OCI-M1 (cell line): Measurements from ENCODE around the gene LRMDA.

ENCODE experiments used
- DNase-seq: peaks from one replicate; lab custom pipeline; 2025; lab: John Stamatoyannopoulos, UW

The LRMDA gene

DNA sequence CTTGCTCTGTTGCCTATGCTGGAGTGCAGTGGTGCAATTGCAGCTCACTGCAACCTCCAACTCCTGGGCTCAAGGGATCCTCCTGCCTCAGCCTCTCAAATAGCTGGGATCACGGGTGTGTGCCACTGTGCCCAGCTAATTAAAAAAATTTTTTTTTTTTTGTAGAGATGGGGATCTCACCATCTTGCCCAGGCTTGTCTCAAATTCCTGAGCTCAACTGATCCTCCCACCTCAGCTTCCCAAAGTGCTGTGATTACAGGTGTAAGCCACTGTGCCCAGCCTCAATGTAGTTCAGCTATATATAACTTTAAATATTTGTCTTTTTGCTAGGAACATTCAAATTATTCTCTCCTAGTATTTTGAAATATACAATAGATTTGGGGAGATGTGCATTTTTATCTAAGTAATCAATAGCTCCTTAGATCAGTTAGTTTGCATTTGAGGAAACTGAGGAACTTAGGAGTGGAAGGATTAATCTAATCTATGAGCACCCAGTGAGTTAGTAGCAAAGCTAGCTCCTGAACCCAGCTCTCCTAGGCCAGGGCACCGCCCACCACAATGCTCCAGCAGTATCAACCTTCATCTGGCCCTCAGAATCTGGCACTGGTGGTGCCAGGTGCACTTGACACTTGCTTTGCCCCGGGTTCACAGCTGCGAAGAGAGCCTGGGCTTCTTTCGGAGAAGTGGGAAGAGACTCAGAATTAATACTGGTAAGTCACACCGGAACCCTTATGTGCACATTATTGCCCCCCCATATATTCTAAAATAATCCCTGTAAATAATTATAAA is 5.9 kb upstream of the LRMDA start:
- DNase-seq: no peak

DNA sequence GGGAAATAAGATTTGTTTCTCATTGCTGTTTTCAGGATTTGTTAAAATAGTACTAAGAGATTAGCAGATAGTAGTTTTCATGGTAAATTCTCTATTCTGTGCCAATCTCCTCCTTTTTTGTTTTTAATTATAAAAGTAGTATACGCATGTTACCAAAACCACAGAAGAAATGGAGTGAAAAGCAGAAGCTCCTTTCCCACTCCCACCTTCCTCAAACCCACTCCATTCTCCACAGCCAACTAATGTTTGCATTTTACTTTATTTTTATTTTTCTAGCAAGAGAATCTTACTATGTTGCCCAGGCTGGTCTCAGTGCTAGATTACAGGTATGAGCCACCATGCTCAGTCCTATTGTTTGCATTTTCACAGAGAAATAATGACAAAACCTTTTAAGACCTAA is 4.5 kb upstream of the LRMDA start:
- DNase-seq: no peak

DNA sequence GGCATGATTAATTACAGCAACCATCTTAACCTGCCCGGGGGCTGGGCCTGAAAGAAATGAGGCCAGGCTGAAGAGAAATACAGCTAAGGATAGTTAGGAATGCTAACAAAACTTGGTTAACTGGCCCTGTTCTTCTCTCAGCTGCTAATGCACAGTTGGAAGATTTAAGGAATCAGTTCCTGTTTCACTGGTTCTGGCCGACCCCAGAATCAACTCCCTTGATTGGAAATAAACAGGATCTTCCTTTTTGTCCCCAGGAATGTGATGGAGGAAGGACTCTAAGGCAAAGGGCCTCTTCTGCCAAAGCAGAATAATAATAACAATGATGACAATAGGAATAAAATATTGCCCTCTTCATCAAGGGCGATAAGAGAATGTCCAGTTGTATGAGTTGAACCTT is 3.5 kb upstream of the LRMDA start:
- no peak for DNase-seq

DNA sequence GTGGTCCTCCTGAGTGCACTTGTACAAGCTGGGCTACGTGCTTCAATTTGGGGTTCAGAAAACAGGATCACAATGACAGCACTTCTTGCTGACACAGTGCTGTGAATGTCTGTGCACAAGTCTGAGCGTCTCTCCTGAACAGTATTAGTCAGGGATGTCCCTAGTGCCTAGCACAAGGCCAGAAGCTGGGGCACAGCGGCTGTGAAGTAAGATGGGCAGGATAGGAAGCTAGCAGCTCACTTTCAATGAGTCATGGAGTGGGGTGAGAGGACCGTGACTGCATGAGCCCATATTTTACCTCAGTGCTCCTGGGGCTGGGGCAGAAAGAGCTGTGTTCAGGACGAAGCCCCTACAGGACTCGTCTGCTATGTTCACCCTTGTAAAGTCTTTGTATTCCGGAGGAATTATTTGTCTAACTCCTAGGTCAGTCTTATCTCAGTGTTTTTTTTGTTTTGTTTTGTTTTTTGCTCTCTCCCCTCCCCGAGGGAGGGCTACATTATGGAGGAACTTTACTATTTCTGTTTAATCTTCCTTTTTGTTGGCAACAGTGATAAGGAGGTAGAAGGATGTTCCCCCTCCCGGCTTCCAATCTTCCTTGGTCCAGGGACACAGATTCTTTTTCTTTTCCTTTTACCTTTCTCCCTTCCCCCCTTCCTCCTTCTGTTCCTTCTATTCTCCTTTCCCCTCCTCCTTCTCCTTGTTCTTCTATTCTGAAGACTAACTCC is 2.8 kb upstream of the LRMDA start:
- no peak for DNase-seq

DNA sequence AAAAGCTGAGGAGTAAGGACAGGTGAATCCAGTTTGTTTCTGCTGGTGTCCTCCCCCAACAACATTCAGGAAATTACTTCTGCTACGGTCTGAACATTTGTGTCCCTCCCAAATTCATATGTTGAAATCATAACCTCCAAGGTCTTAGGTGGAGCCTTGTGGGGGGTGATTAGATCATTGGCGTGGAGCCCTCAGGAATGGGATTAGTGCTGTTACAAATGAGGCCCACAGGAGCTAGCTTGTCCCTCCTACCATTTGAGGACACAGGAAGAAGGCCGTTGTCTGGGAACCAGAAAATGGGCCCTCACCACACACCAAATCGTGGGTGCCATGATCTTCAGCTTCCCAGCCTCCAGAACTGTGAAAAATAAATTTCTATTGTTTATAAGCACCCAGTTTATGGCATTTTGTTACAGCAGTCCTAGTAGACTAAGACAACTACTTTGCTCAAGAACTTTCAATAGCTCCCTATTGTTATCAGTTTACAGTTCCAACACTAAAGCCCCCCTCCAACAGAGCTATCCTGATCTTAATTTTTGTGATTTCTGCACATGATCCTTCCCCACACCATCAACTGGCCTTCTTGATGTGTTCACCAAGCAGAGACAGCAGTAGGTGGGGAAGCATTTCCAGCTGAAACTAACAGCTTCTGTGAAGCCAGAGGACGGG is 2.1 kb upstream of the LRMDA start:
- DNase-seq: peak; percentile 14

DNA sequence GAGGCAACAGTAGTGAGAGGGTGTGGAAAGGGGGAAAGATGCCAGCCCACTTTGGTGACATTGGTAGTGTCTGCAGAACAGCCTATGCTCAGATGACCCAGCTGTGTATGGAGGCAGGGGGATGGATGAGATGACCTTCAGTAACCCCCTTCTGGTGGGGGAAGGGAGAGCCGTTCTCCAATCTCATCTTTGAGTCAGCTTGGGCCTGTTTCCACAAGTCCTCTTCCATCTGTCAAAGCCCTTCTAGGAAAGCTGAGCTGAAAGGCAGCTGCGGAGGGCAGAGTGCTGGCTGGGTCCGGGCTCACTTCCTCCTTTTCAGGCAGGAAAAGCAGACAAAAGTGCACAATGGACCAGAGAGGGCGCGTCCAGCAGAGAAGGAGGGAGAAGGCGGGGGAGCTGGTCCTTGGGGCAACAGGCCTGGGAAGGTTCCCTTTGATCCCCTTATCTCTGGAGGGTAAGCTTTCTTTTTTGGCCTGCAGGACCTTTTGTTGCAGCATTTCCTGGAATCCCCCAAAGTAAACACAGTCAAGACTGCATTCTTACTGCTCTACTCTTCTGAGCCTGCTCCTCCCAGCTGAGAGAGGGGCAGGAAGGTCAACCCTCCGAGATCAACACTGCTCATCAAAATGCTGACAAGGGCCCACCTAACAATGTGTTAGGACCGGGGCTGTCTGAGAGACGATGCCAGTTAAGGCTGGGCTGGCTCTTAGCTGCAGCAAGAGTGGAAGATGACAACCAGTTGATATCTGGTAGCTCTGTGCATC is 1.2 kb upstream of the LRMDA start:
- peak; percentile 92 for DNase-seq

DNA sequence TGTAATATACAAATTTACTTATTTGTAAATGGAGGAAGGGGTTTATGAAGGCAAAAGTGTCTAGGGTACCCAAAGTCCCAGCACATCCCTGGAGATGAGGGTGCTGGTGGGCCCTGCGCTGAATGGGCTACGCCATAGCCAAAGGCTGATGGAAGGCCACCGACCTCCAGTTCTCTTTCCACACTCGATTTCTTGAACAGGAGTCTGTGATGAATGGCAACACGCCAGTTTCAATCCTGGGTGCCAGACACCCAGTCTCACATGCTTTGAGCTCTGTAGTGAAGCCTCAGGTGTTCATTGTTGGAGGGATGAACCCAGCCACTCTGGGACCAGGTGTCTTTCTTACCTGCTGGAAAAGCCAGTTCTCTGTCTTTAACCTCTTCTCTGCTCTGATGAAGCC is 752 bp downstream of the LRMDA start:
- no peak for DNase-seq

DNA sequence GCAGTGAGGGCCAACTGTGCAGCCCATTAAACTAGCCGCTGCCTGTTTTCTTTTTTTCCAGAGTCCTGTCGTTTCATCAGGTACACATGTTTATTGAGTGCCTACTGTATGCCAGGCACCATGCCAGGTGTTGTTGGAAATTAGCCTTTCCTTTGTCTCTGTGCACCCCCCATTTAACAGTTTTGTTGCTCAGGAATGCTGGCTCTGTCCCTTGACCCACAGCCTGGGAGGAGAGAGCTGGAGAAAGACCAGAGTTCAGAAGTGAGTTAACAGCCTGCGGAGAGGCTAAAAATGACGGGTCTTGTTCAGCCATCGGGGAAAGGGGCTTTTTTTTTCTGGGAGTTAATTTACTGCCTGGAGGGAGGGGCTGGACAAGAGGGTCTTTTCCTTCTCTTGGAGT is 1.3 kb downstream of the LRMDA start:
- no peak for DNase-seq

DNA sequence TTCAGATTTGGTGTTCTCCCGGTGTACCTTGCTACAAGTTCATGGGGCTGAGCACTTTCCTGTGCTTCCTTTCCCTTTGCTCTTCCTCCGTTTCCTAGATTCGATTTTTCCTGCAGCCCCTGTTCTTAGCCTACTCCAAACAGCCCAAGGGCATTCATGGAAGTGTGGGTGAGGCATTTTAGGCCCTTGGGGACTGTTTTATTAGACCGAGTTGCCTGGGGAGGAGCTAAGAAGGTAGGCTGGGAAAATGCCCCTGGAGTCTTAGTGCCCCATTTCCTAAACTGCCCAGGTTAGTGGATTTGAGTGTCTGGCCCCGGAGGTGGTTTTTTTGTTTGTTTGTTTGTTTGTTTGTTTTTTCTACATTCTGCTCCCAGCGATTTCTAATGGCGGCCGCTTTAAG is 1.8 kb downstream of the LRMDA start:
- DNase-seq: no peak

DNA sequence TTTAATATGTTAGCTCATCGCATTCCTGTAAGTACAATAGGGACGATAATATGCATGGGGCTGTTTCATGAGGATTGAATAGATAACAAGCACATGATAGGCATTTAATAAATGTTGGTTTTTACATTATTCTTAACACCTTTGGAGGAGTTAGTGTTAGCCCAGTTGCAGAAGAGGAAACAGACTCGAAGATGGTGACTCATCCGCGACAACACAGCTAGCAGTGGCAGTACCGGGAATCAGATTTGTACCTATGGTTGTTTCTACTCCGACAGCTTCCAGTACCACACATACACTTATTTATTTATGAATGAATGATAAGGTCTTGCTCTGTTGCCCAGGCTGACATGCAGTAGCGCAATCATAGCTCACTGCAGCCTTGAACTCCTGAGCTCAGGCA is 2.9 kb downstream of the LRMDA start:
- no peak for DNase-seq

DNA sequence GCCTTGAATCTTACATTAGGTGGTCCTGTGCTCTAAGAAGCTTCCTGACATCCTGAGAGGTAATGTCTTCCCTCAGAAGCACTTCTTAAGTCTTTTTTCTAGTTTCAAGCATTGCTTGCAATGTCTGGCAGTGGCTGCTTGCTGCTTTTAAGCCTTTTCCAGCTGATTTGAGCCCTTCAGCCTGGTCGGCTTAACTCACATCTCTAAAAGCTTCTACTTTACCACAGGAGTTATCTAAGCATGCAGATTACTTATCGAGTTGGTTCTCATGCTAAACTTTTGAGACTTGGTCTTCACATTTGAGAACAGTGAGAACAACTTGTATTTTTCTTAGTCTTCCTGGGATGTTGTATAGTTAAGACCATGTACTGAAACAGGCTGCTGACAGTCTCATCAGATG is 3.9 kb downstream of the LRMDA start:
- DNase-seq: peak; percentile 30

DNA sequence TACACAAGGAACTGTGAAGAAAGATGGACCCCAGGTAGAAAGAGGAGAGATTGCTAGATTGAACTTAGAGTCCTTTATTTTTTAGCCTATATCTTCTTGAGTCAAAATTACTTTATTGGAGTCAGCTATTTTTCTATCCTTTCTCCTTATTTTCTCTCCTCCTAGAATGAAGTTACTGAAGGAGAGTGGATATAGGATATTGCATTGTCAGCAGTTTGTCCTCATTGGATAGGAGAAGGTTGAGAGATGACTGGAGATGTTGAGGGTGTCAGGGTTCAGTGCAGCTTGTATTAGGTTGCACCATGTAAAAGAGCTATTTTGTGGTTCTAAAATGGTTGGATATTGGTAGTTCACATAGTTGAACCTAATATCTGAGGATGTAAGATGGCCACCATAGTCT is 5.5 kb downstream of the LRMDA start:
- no peak for DNase-seq

DNA sequence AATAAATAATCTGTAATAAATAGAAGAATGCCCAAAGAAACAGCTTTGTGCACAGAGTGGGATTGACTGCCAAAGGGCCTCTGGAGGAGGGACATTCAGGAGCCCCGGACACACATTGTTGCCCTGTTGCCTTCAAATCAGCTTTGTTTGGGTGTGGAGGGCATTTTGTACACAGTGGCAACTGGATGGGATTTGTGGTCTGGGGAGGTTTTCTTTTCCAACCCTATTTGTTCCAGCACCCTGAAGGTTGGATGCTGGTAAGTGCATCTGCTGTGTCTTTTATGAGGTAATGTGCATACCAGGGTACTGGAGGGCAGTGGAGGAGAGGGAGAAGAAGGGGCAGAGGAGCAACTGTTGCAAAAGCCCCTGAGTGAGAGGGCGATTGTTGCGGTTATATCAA is 6.3 kb downstream of the LRMDA start:
- DNase-seq: no peak

DNA sequence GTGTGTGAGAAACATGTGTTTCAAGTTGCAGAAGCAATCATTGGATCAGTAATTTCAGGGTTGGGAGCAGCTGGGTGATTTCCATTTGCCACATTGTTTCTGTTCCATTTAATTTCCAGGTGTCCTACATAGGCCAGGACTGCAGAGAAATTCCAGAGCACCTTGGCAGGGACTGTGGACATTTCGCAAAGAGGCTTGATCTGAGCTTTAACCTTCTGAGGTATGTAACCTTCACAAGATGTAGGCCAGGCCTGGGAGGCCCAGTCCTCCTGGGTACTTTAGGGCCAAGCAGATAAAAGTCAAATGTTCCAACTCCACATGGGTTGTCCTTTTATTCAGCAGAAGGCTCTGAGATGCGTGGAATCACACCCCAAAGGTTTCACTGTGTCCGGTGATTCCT is 6.9 kb downstream of the LRMDA start:
- no peak for DNase-seq

DNA sequence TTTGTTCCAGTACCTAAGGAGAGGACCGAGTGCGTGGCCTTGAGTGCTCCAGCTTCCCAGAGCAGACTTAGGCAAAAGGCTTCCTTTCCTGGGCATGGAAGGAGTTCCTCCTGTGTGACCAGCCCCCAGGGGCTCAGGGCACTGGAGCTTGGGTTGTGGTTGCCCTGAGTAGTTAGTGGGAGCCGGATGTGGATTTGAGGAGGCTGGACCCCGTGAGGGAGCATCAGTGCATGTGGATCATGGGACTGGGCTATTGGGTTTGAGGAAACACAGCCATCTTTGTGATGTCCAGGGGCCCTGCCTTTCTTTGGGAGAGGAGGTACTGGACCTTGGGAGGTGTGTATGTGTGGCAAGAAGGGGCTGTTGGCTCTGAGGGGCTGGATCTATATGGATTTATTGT is 8.4 kb downstream of the LRMDA start:
- DNase-seq: no peak

DNA sequence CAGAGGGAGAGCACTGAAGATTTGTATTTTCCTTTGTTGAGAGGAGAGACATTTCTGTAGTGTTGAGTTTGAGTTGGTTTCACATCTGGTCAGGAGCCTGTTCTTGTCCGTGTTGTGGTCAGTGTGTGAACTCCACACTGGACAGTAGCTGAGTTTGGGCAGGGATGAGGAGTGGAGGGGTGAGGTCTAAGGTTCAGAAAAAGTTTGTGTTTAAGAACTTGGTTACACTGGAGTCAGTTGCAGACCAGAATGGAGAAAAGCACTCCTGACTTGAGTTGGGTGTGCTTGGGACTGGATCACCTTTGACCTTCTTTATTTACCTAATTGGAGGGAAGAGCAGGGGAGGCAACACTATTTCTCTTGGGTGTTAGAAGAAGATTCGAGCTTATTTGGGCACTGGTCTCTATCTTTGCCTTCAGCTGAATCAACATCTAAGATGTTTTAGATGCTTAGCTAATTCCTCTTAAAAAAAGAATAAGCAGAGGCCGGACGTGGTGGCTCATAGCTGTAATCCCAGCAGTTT is 8.9 kb downstream of the LRMDA start:
- DNase-seq: no peak

DNA sequence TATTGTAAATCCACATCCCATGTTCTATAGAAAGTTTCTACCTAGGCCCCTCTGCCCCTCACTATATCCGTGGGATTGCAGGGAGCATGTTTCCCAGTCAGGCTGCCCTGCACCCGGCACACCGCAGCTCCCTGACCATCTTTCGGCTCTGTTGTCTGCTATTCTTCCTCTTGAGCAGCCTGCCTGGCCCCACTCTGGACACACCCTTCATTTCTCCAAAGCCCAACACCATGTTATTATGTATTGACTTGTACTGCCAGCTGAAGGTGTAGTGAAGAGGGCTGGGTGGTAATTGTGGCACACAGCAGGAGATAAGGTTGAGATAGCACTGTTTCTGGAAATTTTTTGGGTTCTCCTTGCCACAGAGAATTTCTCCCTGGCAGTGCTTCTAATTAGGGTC is 9.8 kb downstream of the LRMDA start:
- no peak for DNase-seq

DNA sequence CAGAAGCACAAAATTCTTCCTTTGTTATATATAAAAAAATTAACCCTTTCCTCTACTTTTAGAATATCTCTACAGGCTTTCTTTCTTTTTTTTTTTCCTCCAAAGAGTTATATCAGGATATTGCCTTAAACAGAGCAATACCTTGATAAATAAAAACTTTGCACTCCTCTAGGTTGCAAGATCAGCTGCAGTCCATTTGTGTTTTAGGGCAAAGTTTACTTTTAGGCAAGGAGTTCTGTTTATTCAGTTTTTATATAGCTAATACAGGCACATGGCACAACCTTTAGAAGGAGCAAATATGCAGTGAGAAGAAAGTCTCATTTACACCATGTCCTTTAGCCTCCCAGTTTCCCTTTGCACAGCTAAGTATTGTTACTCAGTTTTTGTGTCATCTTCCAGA is 10.3 kb downstream of the LRMDA start:
- no peak for DNase-seq

DNA sequence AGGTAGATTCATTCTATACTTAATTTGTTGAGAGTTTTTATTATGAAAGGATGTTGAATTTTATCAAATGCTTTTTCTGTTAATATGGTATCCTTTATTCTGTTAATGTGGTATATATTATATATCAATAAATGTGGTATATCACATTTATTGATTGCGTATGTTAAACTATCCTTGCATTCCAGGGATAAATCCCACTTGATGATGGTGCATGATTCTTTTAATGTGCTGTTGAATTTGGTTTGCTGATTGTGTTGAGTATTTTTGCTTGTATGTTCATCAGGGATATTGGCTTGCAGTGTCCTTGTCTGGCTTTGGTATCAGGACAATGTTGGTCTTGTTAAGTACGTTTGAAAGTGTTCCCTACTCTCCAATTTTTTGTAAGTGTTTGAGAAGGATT is 11.9 kb downstream of the LRMDA start:
- no peak for DNase-seq

DNA sequence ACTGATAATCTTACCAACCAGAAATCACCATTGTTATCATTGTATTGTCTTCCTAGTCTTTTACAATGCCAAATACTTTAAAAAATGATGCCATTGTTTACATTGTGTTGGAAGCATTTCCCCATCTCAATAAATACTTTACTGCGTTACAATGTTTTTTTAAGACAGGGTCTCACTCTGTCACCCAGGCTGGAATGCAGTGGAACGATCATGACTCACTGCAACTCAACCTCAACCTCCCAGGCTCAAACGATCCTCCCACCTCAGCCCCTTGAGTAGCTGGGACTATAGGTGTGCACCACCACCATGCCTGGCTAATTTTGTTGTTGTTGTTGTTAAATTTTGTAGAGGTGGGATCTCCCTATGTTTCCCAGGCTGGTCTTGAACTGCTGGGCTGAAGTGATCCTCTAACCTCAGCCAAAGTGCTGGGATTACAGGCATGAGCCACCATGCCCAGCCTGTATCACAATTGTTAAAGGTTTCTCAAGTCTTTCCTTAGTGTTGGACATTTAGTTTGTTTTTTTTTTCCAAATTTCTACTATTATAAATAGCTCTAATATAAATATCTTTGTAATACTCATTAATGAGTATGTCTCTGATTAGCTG is 13.5 kb downstream of the LRMDA start:
- no peak for DNase-seq

DNA sequence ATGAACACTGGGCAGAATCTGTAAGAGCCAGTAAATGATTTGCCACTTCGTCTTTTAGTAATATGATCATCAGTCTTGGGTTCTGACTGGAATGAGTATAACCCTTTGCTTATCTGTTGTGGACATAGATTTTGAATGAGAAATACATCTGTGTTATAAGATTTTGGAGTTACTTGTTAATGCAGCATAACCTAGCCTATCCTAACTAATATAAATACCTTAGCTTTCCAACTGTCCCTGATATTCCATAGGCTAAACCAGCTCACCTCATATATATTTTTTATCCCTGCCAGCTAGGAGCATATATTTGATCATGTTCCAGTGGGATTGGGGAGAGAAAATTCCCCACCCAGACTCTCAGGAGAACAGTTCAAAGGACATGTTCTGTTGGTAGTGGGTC is 15.1 kb downstream of the LRMDA start:
- DNase-seq: no peak

DNA sequence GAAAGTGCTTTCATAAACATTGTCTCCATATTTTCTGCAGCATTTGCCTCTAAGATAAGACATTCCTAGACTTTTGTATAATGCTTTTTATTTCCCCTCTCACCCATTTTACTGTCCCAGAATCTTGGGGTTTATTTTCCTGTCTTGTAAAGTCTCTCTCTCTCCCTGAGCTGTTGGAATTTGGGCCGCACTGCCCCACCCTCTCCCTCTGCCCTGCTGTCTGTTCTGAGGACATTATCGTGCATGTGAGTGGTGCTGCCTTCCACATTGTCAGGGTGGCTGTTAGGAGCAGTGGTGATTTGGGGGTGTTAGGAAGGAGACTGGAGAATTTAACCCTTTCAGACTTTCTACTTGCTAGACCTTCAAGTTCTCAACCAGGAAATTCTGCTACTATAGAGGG is 16.7 kb downstream of the LRMDA start:
- DNase-seq: no peak
